Glutamatergic neuron (in vitro differentiated cells): ENCODE measurements around the gene RASL10A. TPM values are rescaled to one million over a fixed set of nuclear protein-coding genes. Genes with fewer than 3 reads are reported as not detected.
A peak's percentile ranks its signal among the peaks of the same experiment; 100 is the strongest.

Experiments
- DNase-seq: peaks from one replicate; pipeline ENCODE4 v3.0.0; 2022
- H3K27ac Mint-ChIP-seq: one replicate; pipeline ENCODE4 v1.8.0; 2020; ENCODE audit warnings: mild to moderate bottlenecking, mixed read lengths, inconsistent platforms; ENCODE audit not compliant: unreplicated experiment
- H3K27me3 Mint-ChIP-seq: one replicate; pipeline ENCODE4 v1.8.0; 2020; ENCODE audit warnings: mild to moderate bottlenecking, moderate library complexity, mixed read lengths, inconsistent platforms; ENCODE audit not compliant: unreplicated experiment
- H3K36me3 Mint-ChIP-seq: one replicate; pipeline ENCODE4 v1.8.0; 2020; ENCODE audit warnings: mild to moderate bottlenecking, mixed read lengths, inconsistent platforms; ENCODE audit not compliant: unreplicated experiment
- H3K4me1 Mint-ChIP-seq: one replicate; pipeline ENCODE4 v1.8.0; 2020; ENCODE audit warnings: mild to moderate bottlenecking, low read depth, mixed read lengths, inconsistent platforms; ENCODE audit not compliant: unreplicated experiment
- H3K4me3 Mint-ChIP-seq: one replicate; pipeline ENCODE4 v1.8.0; 2020; ENCODE audit warnings: mild to moderate bottlenecking, mixed read lengths, inconsistent platforms; ENCODE audit not compliant: unreplicated experiment
- H3K9me3 Mint-ChIP-seq: one replicate; pipeline ENCODE4 v1.8.0; 2020; ENCODE audit warnings: mild to moderate bottlenecking, moderate library complexity, mixed read lengths, inconsistent platforms; ENCODE audit not compliant: unreplicated experiment
- CTCF ChIP-seq: fragments of 200-600 bp; sonication (generic); IDR thresholded peaks from one replicate; pipeline ENCODE4 v1.5.0; 2021; ENCODE audit not compliant: partially characterized antibody, unreplicated experiment
- total RNA-seq: library from RNA; stranded (reverse); fragmentation: NEBNext Ultra II Directional; extraction: Animal tissue kit (Norgen Biotek cat#: 25700); gene quantifications from one replicate; pipeline ENCODE4 v1.2.1, GENCODE V29; 2021; ENCODE audit not compliant: unreplicated experiment

Gene RASL10A
- total RNA-seq, 1 donor from 2014 or later: 1.3 TPM

- TF ChIP-seq CTCF: no peak
- peaks cover 4% of the 10 kb centered on the region for H3K27me3 Mint-ChIP-seq
- no peaks in the 10 kb centered on the region for H3K36me3 Mint-ChIP-seq
- DNase-seq: no peak
- peak overlapping the region; percentile 89 for H3K4me3 Mint-ChIP-seq
- H3K27ac Mint-ChIP-seq: peak overlapping the region; percentile 78
- peaks cover 2% of the 10 kb centered on the region for H3K4me1 Mint-ChIP-seq
- peaks cover 7% of the 10 kb centered on the region for H3K9me3 Mint-ChIP-seq
Measured at GRCh38 chr22:29307596-29308147, 7.8 kb downstream of the RASL10A start.

- H3K9me3 Mint-ChIP-seq: peaks cover 7% of the 10 kb centered on the region
- H3K27ac Mint-ChIP-seq: peak overlapping the region; percentile 78
Measured at GRCh38 chr22:29306835-29307595, 8.5 kb downstream of the RASL10A start.

GRCh38 chr22:29306175-29306834, 9.2 kb downstream of the RASL10A start, which contains the start of gene GAS2L1:
Gene GAS2L1, plus strand, starts transcription at chr22:29306650. Its CDS starts 1,456 bp downstream, at chr22:29308106.
- peaks cover 6% of the 10 kb centered on the region for H3K4me1 Mint-ChIP-seq
- peaks cover 3% of the 10 kb centered on the region for H3K27me3 Mint-ChIP-seq
- H3K4me3 Mint-ChIP-seq: peak within 1 kb of the TSS; percentile 89
- peak within 1 kb of the TSS; percentile 88 for H3K27ac Mint-ChIP-seq
- peak; percentile 55 for TF ChIP-seq CTCF
- DNase-seq: peak; percentile 92
- H3K9me3 Mint-ChIP-seq: peaks cover 7% of the 10 kb centered on the region
- no peaks in the 10 kb centered on the region for H3K36me3 Mint-ChIP-seq

More at GRCh38 chr22:29306835-29307595, 8.5 kb downstream of the RASL10A start:
- Mint-ChIP-seq H3K4me1 (peaks cover 4% of the 10 kb centered on the region), H3K36me3 (no peaks in the 10 kb centered on the region), H3K27me3 (peaks cover 3% of the 10 kb centered on the region), H3K4me3 (peak overlapping the region; percentile 89)
- DNase-seq: peak; percentile 91
- no peak for TF ChIP-seq CTCF

- no peaks in the 10 kb centered on the region for H3K36me3 Mint-ChIP-seq
- peaks cover 8% of the 10 kb centered on the region for H3K9me3 Mint-ChIP-seq
- peaks cover 4% of the 10 kb centered on the region for H3K4me1 Mint-ChIP-seq
- TF ChIP-seq CTCF: no peak
- H3K4me3 Mint-ChIP-seq: peak overlapping the region; percentile 81
- no peak for DNase-seq
- peaks cover 7% of the 10 kb centered on the region for H3K27me3 Mint-ChIP-seq
- H3K27ac Mint-ChIP-seq: peak overlapping the region; percentile 88
Measured at GRCh38 chr22:29305836-29306174, 9.7 kb downstream of the RASL10A start.
